Measurements from ENCODE around the gene IDI1. TPM values are rescaled to one million over a fixed set of nuclear protein-coding genes. Genes with fewer than 3 reads are reported as not detected.
"Not testable (repeated sequence)": the region's sequence is repeated elsewhere in the genome, so short reads cannot be mapped to it uniquely, and the experiment has no call there.

Gene IDI1
- total RNA-seq, 3 donors from 2014 or later, result 37.7 to 71.2 (median 65.8) TPM

DNA sequence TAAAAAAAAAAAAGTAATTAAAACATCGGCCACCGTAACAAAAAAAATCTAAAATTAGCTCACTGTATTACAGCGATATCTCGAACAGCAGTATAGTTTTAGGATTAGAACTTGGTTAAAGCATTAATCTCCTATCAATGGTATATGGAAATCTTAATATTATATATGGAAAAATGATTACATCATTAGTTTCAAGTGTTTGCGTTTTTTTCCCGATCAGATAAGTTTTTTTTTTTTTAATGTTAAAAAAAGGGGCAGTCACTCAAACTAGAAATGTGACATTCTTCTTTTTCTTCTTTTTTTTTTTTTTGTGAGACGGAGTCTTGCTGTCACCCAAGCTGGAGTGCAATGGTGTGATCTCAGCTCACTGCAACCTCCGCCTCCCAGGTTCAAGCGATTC, 7.4 kb downstream of the IDI1 start:
- H3K4me1 ChIP-seq (ENCODE audit: low read depth), result no peaks in the 10 kb centered on the region
- DNase-seq (no peak), ATAC-seq (no peak)
- no peaks in the 10 kb centered on the region for H3K36me3 ChIP-seq (ENCODE audit: low read depth)
- H3K4me3 ChIP-seq, result no peak overlapping the region
- no peaks in the 10 kb centered on the region for H3K9me3 ChIP-seq
- intact Hi-C loops (cut with DNase I, micrococcal nuclease), result no loop called here
- no peak for TF ChIP-seq CTCF (IDR thresholded peaks at IDR 0.05)

- Histone ChIP-seq H3K9me3 (no peaks in the 10 kb centered on the region), H3K4me3 (no peak overlapping the region), H3K36me3 (ENCODE audit: low read depth) (no peaks in the 10 kb centered on the region), H3K4me1 (ENCODE audit: low read depth) (no peaks in the 10 kb centered on the region)
- no peak for DNase-seq
- no peak for TF ChIP-seq CTCF (IDR thresholded peaks at IDR 0.05)
- intact Hi-C loops (cut with DNase I, micrococcal nuclease), result no loop called here
- ATAC-seq, result no peak
Measured at GRCh38 chr10:1040133-1040532, 8.8 kb downstream of the IDI1 start.

- intact Hi-C loops (cut with DNase I, micrococcal nuclease); H3K4me3 ChIP-seq; H3K9me3 ChIP-seq; H3K4me1 ChIP-seq (ENCODE audit: low read depth); DNase-seq; ATAC-seq; H3K36me3 ChIP-seq (ENCODE audit: low read depth): not testable (repeated sequence)
Measured at GRCh38 chr10:1038769-1039168, 10.2 kb downstream of the IDI1 start.

DNA sequence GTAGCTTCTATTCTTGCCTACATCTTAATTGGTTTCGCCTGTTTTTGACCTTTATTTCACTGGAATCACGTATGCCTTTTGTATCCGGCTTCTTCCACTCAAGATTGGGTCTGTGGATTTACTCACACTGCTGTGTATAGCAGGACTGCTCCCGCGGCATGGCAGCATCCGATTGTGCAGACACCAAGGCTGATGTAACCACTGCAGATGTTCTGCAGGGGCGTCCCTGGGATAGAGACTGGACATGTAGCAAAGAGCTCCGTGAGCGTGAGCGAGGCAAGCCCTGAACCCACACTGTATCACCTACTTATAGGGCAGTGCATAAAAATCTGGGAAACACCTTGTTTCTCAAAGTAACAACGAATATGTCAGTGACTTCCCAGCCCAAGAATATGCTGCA, 11.8 kb downstream of the IDI1 start:
- DNase-seq, result no peak
- Histone ChIP-seq H3K4me1 (ENCODE audit: low read depth) (no peaks in the 10 kb centered on the region), H3K4me3 (no peak overlapping the region), H3K9me3 (no peaks in the 10 kb centered on the region), H3K36me3 (ENCODE audit: low read depth) (no peaks in the 10 kb centered on the region)
- no peak for ATAC-seq
- intact Hi-C loops (cut with DNase I, micrococcal nuclease), result no loop called here
- no peak for TF ChIP-seq CTCF (IDR thresholded peaks at IDR 0.05)

GRCh38 chr10:1036341-1036791, 12.6 kb downstream of the IDI1 start:
- Histone ChIP-seq H3K4me3 (no peak overlapping the region), H3K36me3 (ENCODE audit: low read depth) (no peaks in the 10 kb centered on the region), H3K4me1 (ENCODE audit: low read depth) (no peaks in the 10 kb centered on the region), H3K9me3 (no peaks in the 10 kb centered on the region)
- ATAC-seq (peak; percentile 56), DNase-seq (no peak)
- TF ChIP-seq CTCF (IDR thresholded peaks at IDR 0.05), result no peak
- intact Hi-C loops (cut with DNase I, micrococcal nuclease), result no loop called here

DNA sequence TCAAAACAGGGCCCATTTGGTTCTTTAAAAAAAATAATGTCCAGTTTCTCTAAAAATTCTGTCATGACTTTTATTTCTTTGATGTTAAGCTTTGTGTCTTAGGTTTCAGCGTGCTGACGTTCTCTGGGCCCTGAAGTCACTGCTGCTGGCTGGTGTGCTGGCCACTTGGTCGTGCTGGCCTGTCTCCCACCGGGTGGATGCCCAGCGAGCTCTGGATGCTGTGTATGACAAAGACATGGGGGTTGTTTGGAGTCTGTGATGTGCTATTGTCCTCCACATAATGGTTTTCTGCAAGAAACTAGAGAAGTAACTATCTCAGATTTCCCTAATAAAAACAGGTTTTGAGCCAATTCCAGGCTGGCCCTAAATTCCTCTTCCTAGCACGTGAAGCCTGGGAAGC, 13.7 kb downstream of the IDI1 start:
- DNase-seq (no peak), ATAC-seq (no peak)
- Histone ChIP-seq H3K4me3 (no peak overlapping the region), H3K4me1 (ENCODE audit: low read depth) (no peaks in the 10 kb centered on the region), H3K9me3 (no peaks in the 10 kb centered on the region), H3K36me3 (ENCODE audit: low read depth) (no peaks in the 10 kb centered on the region)
- intact Hi-C loops (cut with DNase I, micrococcal nuclease), result no loop called here
- no peak for TF ChIP-seq CTCF (IDR thresholded peaks at IDR 0.05)

All from mucosa of descending colon (tissue), 3 donors.